Ishikawa (cell line): ENCODE data around the gene SRGAP1.

Source experiments
- CEBPB ChIP-seq: IDR thresholded peaks from 2 replicates; pipeline ENCODE4 v1.6.1; 2012
- CREB1 ChIP-seq: IDR thresholded peaks from 2 replicates; pipeline ENCODE4 v1.6.1; 2012; ENCODE audit warnings: low read depth
- EGR1 ChIP-seq: IDR thresholded peaks from 2 replicates; pipeline ENCODE4 v1.6.1; 2012
- EP300 ChIP-seq: IDR thresholded peaks from 2 replicates; pipeline ENCODE4 v1.6.1; 2012; ENCODE audit warnings: borderline replicate concordance
- FOXM1 ChIP-seq: IDR thresholded peaks from 2 replicates; pipeline ENCODE4 v1.6.1; 2012; ENCODE audit warnings: low read depth, borderline replicate concordance
- NFIC ChIP-seq: IDR thresholded peaks from 2 replicates; pipeline ENCODE4 v1.6.1; 2012
- RAD21 ChIP-seq: IDR thresholded peaks from 2 replicates; pipeline ENCODE4 v1.6.1; 2012; ENCODE audit warnings: low read depth
- TAF1 ChIP-seq: IDR thresholded peaks from 2 replicates; pipeline ENCODE4 v1.6.1; 2012; ENCODE audit warnings: low read depth, mild to moderate bottlenecking
- TCF12 ChIP-seq: IDR thresholded peaks from 2 replicates; pipeline ENCODE4 v1.6.1; 2012; ENCODE audit warnings: low read depth
- TEAD4 ChIP-seq: IDR thresholded peaks from 2 replicates; pipeline ENCODE4 v1.6.1; 2012
- YY1 ChIP-seq: IDR thresholded peaks from 2 replicates; pipeline ENCODE4 v1.6.1; 2012; ENCODE audit warnings: low read depth
- ZBTB7A ChIP-seq: IDR thresholded peaks from 2 replicates; pipeline ENCODE4 v1.6.1; 2012; ENCODE audit warnings: low read depth
- TF ChIP-seq, protein P1 (sequence below): IDR thresholded peaks from 2 replicates; pipeline ENCODE4 v1.6.1; 2012
- TF ChIP-seq, protein P2 (sequence below): IDR thresholded peaks from 2 replicates; pipeline ENCODE4 v1.6.1; 2012
- TF ChIP-seq, protein P3 (sequence below): IDR thresholded peaks from 2 replicates; pipeline ENCODE4 v1.6.1; 2012; ENCODE audit warnings: low read depth, mild to moderate bottlenecking

Gene SRGAP1

DNA sequence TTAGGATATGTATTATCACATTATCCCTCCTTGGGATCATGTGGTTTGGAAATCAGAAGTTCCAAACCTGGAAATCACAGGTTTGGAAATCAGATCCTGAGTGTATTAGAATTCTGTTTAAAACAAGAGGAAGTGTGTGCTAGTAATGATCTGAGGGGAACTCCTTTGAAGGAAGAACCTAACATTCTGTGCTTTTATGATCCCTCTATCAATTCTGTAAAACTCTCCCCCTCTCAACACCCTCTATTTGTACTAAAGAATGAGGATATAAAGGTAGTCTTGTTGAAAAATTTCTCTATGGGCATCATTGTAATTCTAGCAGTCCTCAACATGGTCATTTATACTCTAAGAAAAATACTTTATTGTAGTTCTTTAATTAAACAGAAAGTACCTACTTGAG, 97.4 kb downstream of the SRGAP1 start:
- TF ChIP-seq, protein P1, sequence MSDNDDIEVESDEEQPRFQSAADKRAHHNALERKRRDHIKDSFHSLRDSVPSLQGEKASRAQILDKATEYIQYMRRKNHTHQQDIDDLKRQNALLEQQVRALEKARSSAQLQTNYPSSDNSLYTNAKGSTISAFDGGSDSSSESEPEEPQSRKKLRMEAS = no peak
- TF ChIP-seq FOXM1 (no peak), CREB1 (no peak), NFIC (no peak), RAD21 (no peak), YY1 (no peak), TAF1 (no peak), EP300 (no peak), EGR1 (no peak), TCF12 (no peak), ZBTB7A (no peak), TEAD4 (no peak), CEBPB (no peak)
- TF ChIP-seq, protein P2, sequence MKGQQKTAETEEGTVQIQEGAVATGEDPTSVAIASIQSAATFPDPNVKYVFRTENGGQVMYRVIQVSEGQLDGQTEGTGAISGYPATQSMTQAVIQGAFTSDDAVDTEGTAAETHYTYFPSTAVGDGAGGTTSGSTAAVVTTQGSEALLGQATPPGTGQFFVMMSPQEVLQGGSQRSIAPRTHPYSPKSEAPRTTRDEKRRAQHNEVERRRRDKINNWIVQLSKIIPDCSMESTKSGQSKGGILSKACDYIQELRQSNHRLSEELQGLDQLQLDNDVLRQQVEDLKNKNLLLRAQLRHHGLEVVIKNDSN = no peak
- TF ChIP-seq, protein P3, sequence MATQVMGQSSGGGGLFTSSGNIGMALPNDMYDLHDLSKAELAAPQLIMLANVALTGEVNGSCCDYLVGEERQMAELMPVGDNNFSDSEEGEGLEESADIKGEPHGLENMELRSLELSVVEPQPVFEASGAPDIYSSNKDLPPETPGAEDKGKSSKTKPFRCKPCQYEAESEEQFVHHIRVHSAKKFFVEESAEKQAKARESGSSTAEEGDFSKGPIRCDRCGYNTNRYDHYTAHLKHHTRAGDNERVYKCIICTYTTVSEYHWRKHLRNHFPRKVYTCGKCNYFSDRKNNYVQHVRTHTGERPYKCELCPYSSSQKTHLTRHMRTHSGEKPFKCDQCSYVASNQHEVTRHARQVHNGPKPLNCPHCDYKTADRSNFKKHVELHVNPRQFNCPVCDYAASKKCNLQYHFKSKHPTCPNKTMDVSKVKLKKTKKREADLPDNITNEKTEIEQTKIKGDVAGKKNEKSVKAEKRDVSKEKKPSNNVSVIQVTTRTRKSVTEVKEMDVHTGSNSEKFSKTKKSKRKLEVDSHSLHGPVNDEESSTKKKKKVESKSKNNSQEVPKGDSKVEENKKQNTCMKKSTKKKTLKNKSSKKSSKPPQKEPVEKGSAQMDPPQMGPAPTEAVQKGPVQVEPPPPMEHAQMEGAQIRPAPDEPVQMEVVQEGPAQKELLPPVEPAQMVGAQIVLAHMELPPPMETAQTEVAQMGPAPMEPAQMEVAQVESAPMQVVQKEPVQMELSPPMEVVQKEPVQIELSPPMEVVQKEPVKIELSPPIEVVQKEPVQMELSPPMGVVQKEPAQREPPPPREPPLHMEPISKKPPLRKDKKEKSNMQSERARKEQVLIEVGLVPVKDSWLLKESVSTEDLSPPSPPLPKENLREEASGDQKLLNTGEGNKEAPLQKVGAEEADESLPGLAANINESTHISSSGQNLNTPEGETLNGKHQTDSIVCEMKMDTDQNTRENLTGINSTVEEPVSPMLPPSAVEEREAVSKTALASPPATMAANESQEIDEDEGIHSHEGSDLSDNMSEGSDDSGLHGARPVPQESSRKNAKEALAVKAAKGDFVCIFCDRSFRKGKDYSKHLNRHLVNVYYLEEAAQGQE = no peak

DNA sequence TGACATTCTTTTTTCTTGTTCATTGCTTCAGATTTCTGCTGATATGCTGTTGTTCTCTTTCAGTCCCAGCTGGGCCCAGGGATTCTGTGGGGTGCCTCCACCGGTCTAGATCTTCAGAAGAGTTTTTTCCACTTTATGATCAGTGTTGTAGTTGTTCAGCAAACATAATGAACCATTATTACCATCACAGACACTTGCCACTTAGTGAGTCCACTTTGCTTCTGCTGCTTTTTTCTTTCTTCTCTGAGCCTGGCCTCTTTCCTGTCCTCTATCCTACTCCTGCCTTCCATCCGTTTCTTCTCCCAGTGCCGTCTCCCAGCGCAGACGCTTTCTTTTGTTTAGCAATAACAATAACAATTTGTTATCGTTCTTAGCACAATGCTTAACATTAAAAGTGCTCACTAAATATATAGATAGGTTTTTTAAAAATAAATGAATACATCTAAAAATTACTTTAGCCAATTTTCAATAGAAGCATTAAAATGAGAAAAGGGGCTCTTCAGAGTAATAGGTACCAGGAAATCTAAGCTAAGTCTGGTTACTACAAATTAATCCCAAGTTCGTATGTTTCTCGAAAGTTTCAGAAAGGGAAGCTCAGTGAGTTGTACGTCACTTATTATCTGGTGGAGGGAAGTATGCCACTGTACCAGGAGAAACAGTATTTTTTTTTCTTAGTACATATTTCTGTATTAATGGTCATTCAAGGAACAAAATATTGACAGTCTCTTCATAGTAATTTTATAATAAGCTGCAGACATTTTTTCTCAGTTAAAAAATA, 98.2 kb downstream of the SRGAP1 start:
- TF ChIP-seq, protein P2 = no peak
- TF ChIP-seq FOXM1 (no peak), EGR1 (no peak), CREB1 (no peak), RAD21 (no peak), TCF12 (no peak), CEBPB (no peak), EP300 (no peak), NFIC (no peak)
- TF ChIP-seq, protein P3 = no peak

DNA sequence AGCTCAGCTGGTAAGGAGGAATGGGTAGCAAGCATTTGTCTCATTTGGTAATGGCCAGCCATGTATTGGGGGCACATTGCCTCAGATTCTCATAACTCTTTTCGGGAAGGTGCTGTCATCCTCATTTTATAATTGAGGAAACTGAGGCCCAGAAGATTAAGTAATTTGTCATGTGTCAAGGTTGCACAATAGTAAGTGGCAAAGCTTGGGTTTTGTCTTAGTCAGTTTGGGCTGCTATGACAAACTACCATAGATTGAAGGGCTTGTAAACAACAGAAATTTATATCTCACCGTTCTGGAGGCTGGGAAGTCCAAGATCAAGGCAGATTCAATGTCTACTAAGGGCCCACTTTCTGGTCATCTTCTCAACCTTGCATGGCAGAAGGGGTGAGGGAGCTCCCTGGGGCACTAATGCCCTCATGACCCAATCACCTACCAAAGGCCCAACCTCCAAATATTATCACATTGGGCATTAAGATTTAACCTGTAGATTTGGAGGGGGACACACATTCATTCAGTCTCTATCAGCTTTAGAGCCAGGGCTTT, 99.6 kb downstream of the SRGAP1 start:
- no peak for TF ChIP-seq TCF12
- no peak for TF ChIP-seq EGR1
- no peak for TF ChIP-seq NFIC
- no peak for TF ChIP-seq ZBTB7A
- TF ChIP-seq, protein P1 = no peak
- no peak for TF ChIP-seq RAD21
- TF ChIP-seq YY1 = no peak

DNA sequence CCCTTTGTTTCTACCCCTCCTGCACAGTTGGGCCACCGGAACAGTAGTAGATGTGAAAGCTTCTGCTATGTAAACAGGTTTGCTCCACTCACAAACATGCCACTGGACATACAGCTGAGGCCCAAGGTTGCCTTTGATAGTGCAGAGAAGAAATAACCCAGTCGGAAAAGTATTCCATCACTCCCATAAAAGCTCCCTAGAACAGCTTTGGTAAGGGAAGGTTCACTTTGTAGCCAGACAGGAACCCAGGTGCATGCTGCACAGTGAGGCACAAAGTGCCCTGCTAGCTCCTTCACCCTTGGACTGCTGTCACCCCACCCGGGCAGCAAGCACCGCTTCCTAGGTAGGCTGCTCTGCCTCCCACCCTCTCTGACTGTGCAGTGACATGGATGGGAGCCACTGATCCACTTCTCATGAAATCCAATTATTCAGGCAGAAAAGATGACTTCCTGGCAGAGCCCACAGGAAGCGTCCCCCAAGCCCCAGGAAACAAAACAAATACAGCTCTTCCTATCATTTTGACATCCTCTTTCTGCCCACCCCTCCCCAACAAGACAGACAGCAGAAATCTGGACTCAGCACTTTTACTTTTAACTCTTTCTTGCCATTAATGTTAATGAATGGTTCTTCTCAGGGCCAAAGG, 100.2 kb downstream of the SRGAP1 start:
- TF ChIP-seq ZBTB7A = no peak
- no peak for TF ChIP-seq YY1
- TF ChIP-seq CREB1 = no peak
- TF ChIP-seq CEBPB = no peak
- TF ChIP-seq, protein P2 = no peak
- no peak for TF ChIP-seq NFIC
- TF ChIP-seq EP300 = no peak
- TF ChIP-seq, protein P1 = no peak
- no peak for TF ChIP-seq TEAD4

DNA sequence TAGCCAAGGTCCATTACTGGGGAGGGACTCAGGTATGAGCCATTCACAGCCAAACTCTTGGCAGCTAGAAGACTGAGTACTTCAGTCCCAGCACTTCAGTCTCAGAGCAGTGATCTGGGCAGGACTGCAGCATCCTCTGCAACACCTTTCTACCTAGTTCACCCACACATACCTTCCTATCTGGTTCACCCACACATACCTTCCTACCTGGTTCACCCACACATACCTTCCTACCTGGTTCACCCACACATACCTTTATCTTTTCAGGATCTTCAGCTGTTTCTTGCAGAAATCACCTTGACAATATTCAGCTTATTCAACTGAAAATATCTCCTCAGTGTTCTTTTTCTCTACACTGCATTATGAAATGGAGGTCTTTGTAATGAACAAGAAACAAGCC, 101.3 kb downstream of the SRGAP1 start:
- TF ChIP-seq ZBTB7A = no peak
- TF ChIP-seq RAD21 = no peak
- TF ChIP-seq YY1 = no peak
- TF ChIP-seq NFIC = no peak
- TF ChIP-seq, protein P2 = no peak
- no peak for TF ChIP-seq FOXM1
- TF ChIP-seq, protein P1 = no peak
- no peak for TF ChIP-seq EP300
- TF ChIP-seq CREB1 = no peak
- TF ChIP-seq CEBPB = no peak
- TF ChIP-seq TAF1 = no peak
- TF ChIP-seq TCF12 = no peak
- no peak for TF ChIP-seq TEAD4
- TF ChIP-seq, protein P3 = no peak
- no peak for TF ChIP-seq EGR1
